ENCODE measurements around the gene GPRC5A. TPM values are rescaled to one million over a fixed set of nuclear protein-coding genes. Genes with fewer than 3 reads are reported as not detected.
A peak's percentile ranks its signal among the peaks of the same experiment; 100 is the strongest.

Gene GPRC5A
- total and polyA plus RNA-seq, 2 experiments from 2014 or later = 0.16 to 0.38 TPM

DNA sequence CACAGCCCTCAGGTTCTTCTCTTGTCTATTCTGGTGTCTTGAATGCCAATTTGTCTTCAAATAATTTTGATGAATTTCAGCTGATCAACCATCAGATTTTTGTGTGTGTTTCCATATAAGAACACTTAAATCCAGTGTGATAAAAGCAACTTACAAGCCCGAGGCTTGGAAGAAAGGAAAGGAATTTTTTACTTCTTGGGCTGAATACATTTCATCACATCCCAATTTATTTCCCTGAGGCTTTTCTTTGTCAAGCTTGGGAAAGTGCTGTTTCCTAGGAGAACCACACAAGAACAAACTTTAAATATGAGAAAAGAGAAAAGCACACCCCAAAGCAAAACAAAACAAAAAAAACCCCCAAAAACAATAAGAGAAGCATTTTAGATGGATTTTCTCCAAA is 34.0 kb downstream of the GPRC5A start (continued):
- TF ChIP-seq ZNF462 (CRISPR knock-in tag; IDR thresholded peaks at IDR 0.05) (no peak), NANOG (IDR thresholded peaks at IDR 0.05; ENCODE audit: borderline replicate concordance) (no peak)
- TF ChIP-seq, protein P1, sequence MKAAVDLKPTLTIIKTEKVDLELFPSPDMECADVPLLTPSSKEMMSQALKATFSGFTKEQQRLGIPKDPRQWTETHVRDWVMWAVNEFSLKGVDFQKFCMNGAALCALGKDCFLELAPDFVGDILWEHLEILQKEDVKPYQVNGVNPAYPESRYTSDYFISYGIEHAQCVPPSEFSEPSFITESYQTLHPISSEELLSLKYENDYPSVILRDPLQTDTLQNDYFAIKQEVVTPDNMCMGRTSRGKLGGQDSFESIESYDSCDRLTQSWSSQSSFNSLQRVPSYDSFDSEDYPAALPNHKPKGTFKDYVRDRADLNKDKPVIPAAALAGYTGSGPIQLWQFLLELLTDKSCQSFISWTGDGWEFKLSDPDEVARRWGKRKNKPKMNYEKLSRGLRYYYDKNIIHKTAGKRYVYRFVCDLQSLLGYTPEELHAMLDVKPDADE (IDR thresholded peaks at IDR 0.05) = no peak

DNA sequence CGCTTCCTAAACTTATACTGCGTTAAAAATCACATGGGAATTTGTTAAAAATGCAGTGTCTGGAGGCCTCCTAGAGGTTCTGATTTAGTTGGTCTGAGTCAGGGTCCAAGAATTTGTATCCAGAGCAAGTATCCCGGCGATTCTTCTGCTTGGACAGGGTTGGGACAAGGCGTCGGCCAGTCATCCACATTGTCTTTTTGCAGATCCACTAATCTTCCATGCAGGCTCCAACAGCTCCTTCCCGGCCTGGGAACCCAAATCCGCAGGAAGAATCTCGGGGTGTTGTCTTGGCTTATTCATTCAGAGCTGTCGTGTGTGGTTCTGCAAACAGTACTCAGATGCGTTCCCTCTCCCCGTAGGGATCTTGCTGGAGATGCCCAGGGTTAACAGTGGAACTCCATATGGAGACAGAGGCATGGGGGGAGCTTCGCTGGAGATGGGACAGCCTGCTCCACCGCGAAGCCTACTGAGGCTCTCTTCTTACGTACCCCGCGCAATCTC is 35.3 kb downstream of the GPRC5A start:
- H3K4me3 ChIP-seq = no peak overlapping the region
- Mint-ChIP-seq H3K36me3 (ENCODE audit: low read depth) (peaks cover 2% of the 10 kb centered on the region; the same call in 1 of the 3 replicates), H3K4me3 (no peak overlapping the region), H3K27me3 (ENCODE audit: insufficient read depth, low read depth, poor library complexity) (peaks cover 6% of the 10 kb centered on the region), H3K9me3 (no peaks in the 10 kb centered on the region), H3K4me1 (peaks cover 7% of the 10 kb centered on the region), H3K27ac (no peak overlapping the region)
- H3K9me2 ChIP-seq (ENCODE audit: insufficient read depth) = no peaks in the 10 kb centered on the region
- H3K4me1 ChIP-seq (ENCODE audit: insufficient read depth) = peaks cover 8% of the 10 kb centered on the region
- H3K27me3 ChIP-seq (ENCODE audit: insufficient read depth) = no peaks in the 10 kb centered on the region
- no peaks in the 10 kb centered on the region for H3K36me3 ChIP-seq (ENCODE audit: insufficient read depth)
- H2AFZ ChIP-seq = 0 out of 2 replicates have a peak overlapping the region, but pooled peaks have one; percentile 69
- DNase-seq (ENCODE audit: low spot score) (no peak), ATAC-seq (no peak)
- H3K27ac ChIP-seq (ENCODE audit: low read depth) = no peak overlapping the region
- no peaks in the 10 kb centered on the region for H3F3A ChIP-seq (replicated peaks; ENCODE audit: low read depth)
- H3K79me2 ChIP-seq (replicated peaks; ENCODE audit: insufficient read depth) = no peaks in the 10 kb centered on the region
- no peaks in the 10 kb centered on the region for H4K20me1 ChIP-seq (replicated peaks; ENCODE audit: insufficient read depth)
- H3K4me2 ChIP-seq = no peak overlapping the region
- no peak for TF ChIP-seq ZNF331 (CRISPR knock-in tag; IDR thresholded peaks at IDR 0.05; ENCODE audit: low read depth)
- TF ChIP-seq STAT1 (IDR thresholded peaks at IDR 0.05; ENCODE audit: unreplicated experiment) = no peak
- no peak for TF ChIP-seq ZNF462 (CRISPR knock-in tag; IDR thresholded peaks at IDR 0.05)
- TF ChIP-seq, protein P1 (IDR thresholded peaks at IDR 0.05) = no peak
- TF ChIP-seq POLR2AphosphoS5 (IDR thresholded peaks at IDR 0.05; ENCODE audit: low read depth) = no peak
- no peak for TF ChIP-seq EZH2 (IDR thresholded peaks at IDR 0.05; ENCODE audit: low read depth, unreplicated experiment)

All from GM23338 (cell line).